WTC11 (cell line): Measurements from ENCODE around the gene OBSL1. TPM values are rescaled to one million over a fixed set of nuclear protein-coding genes. Genes with fewer than 3 reads are reported as not detected.
A peak's percentile ranks its signal among the peaks of the same experiment; 100 is the strongest.

ENCODE experiments used
- ATAC-seq: fragments of 200-7000 bp; cut with Tn5 transposase; 2 replicates; pipeline ENCODE4 v1.10.0; 2021; ENCODE audit warnings: mild to moderate bottlenecking, moderate library complexity
- CTCF ChIA-PET: fragments of 300-600 bp; sonication (Branson Sonifier 250); formaldehyde crosslinking; loops from one replicate; lab custom pipeline; 2021; ENCODE audit warnings: antibody characterized with exemption; lab: Charles Lee
- POLR2A ChIA-PET: fragments of 350-600 bp; sonication (Branson Sonifier 250); formaldehyde crosslinking; loops from one replicate; lab custom pipeline; 2021; ENCODE audit warnings: antibody characterized with exemption; lab: Charles Lee
- DNase-seq: peaks from one replicate; pipeline ENCODE4 v3.0.0; 2021; ENCODE audit warnings: low spot score
- H3K27ac Mint-ChIP-seq: 2 replicates; pipeline ENCODE4 v1.8.0; 2021; ENCODE audit warnings: mixed read lengths
- H3K27me3 Mint-ChIP-seq: 2 replicates; pipeline ENCODE4 v1.8.0; 2021; ENCODE audit warnings: low read depth, mild to moderate bottlenecking, moderate library complexity, mixed read lengths
- H3K36me3 Mint-ChIP-seq: 2 replicates; pipeline ENCODE4 v1.8.0; 2021; ENCODE audit warnings: mixed read lengths
- H3K4me1 Mint-ChIP-seq: 2 replicates; pipeline ENCODE4 v1.8.0; 2022; ENCODE audit warnings: mixed read lengths
- H3K4me3 Mint-ChIP-seq: 2 replicates; pipeline ENCODE4 v1.8.0; 2021; ENCODE audit warnings: mild to moderate bottlenecking, moderate library complexity, mixed read lengths
- H3K9me3 Mint-ChIP-seq: 2 replicates; pipeline ENCODE4 v1.8.0; 2021; ENCODE audit warnings: mixed read lengths
- AR ChIP-seq: fragments of 250-450 bp; sonication (Bioruptor Pico); IDR thresholded peaks from 2 replicates; pipeline ENCODE4 v1.9.0; 2021; ENCODE audit warnings: mild to moderate bottlenecking
- ARID4B ChIP-seq: sonication (generic); formaldehyde crosslinking; IDR thresholded peaks from 2 replicates; pipeline ENCODE4 v1.8.0; 2023; ENCODE audit warnings: missing genetic modification reagents, mild to moderate bottlenecking, borderline replicate concordance
- ATF6 ChIP-seq: sonication (generic); formaldehyde crosslinking; IDR thresholded peaks from 2 replicates; pipeline ENCODE4 v1.8.1; 2023; ENCODE audit warnings: mild to moderate bottlenecking, missing genetic modification reagents
- CTCF ChIP-seq: fragments of 200-600 bp; IDR thresholded peaks from 2 replicates; pipeline ENCODE4 v1.8.0; 2022; ENCODE audit warnings: antibody characterized with exemption
- ELF4 ChIP-seq: sonication (generic); formaldehyde crosslinking; IDR thresholded peaks from 2 replicates; pipeline ENCODE4 v1.8.1; 2022; ENCODE audit warnings: low read depth, mild to moderate bottlenecking, moderate library complexity, missing genetic modification reagents
- EMX1 ChIP-seq: fragments of 250-450 bp; sonication (Bioruptor Pico); IDR thresholded peaks from 2 replicates; pipeline ENCODE4 v1.8.0; 2021; ENCODE audit warnings: mild to moderate bottlenecking
- ETV6 ChIP-seq: sonication (generic); formaldehyde crosslinking; IDR thresholded peaks from 2 replicates; pipeline ENCODE4 v1.8.1; 2022; ENCODE audit warnings: mild to moderate bottlenecking, missing genetic modification reagents
- GABPB1 ChIP-seq: sonication (generic); formaldehyde crosslinking; IDR thresholded peaks from 2 replicates; pipeline ENCODE4 v1.8.1; 2023; ENCODE audit warnings: mild to moderate bottlenecking, missing genetic modification reagents
- MXD4 ChIP-seq: fragments of 250-450 bp; sonication (Bioruptor Pico); IDR thresholded peaks from 2 replicates; pipeline ENCODE4 v1.8.0; 2021; ENCODE audit warnings: mild to moderate bottlenecking, moderate library complexity, borderline replicate concordance
- NFE2L1 ChIP-seq: sonication (generic); formaldehyde crosslinking; IDR thresholded peaks from 2 replicates; pipeline ENCODE4 v1.8.1; 2023; ENCODE audit warnings: missing genetic modification reagents
- NFYB ChIP-seq: sonication (generic); formaldehyde crosslinking; conservative IDR thresholded peaks from 2 replicates; pipeline ENCODE4 v1.8.0; 2022; ENCODE audit warnings: low read depth, missing genetic modification reagents
- NR3C1 ChIP-seq: sonication (generic); formaldehyde crosslinking; conservative IDR thresholded peaks from 2 replicates; pipeline ENCODE4 v1.8.1; 2023; ENCODE audit warnings: low read depth, mild to moderate bottlenecking, missing genetic modification reagents
- SMAD4 ChIP-seq: sonication (generic); formaldehyde crosslinking; IDR thresholded peaks from 2 replicates; pipeline ENCODE4 v1.8.0; 2022; ENCODE audit warnings: mild to moderate bottlenecking, missing genetic modification reagents
- TEAD1 ChIP-seq: sonication (generic); formaldehyde crosslinking; IDR thresholded peaks from 2 replicates; pipeline ENCODE4 v1.8.0; 2022; ENCODE audit warnings: mild to moderate bottlenecking, missing genetic modification reagents
- USF2 ChIP-seq: sonication (generic); formaldehyde crosslinking; IDR thresholded peaks from 2 replicates; pipeline ENCODE4 v1.8.1; 2023; ENCODE audit warnings: mild to moderate bottlenecking, missing genetic modification reagents, moderate library complexity
- ZNF317 ChIP-seq: sonication (generic); formaldehyde crosslinking; IDR thresholded peaks from 2 replicates; pipeline ENCODE4 v1.8.1; 2023; ENCODE audit warnings: low read depth, mild to moderate bottlenecking, moderate library complexity, missing genetic modification reagents, borderline replicate concordance
- ZNF416 ChIP-seq: fragments of 250-450 bp; sonication (Bioruptor Pico); IDR thresholded peaks from 2 replicates; pipeline ENCODE4 v1.9.0; 2021; ENCODE audit warnings: mild to moderate bottlenecking, inconsistent platforms
- total RNA-seq: library from RNA; stranded (reverse); gene quantifications from 3 replicates; pipeline ENCODE4 v1.2.3, GENCODE V29; 2021
- TF ChIP-seq, protein P1 (sequence below): fragments of 250-450 bp; sonication (Bioruptor Pico); IDR thresholded peaks from 2 replicates; pipeline ENCODE4 v2.1.2; 2022; ENCODE audit warnings: mild to moderate bottlenecking, moderate library complexity
- TF ChIP-seq, protein P2 (sequence below): fragments of 250-450 bp; sonication (Bioruptor Pico); IDR thresholded peaks from 2 replicates; pipeline ENCODE4 v1.8.0; 2021; ENCODE audit warnings: mild to moderate bottlenecking

OBSL1 gene
- total RNA-seq, 1 experiment from 2014 or later: 159 TPM

- TF ChIP-seq, protein P1, sequence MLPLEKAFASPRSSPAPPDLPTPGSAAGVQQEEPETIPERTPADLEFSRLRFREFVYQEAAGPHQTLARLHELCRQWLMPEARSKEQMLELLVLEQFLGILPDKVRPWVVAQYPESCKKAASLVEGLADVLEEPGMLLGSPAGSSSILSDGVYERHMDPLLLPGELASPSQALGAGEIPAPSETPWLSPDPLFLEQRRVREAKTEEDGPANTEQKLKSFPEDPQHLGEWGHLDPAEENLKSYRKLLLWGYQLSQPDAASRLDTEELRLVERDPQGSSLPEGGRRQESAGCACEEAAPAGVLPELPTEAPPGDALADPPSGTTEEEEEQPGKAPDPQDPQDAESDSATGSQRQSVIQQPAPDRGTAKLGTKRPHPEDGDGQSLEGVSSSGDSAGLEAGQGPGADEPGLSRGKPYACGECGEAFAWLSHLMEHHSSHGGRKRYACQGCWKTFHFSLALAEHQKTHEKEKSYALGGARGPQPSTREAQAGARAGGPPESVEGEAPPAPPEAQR (CRISPR knock-in tag): no peak
- TF ChIP-seq NFE2L1 (CRISPR knock-in tag) (no peak), AR (CRISPR knock-in tag) (no peak), SMAD4 (no peak), NR3C1 (no peak)
- TF ChIP-seq, protein P2, sequence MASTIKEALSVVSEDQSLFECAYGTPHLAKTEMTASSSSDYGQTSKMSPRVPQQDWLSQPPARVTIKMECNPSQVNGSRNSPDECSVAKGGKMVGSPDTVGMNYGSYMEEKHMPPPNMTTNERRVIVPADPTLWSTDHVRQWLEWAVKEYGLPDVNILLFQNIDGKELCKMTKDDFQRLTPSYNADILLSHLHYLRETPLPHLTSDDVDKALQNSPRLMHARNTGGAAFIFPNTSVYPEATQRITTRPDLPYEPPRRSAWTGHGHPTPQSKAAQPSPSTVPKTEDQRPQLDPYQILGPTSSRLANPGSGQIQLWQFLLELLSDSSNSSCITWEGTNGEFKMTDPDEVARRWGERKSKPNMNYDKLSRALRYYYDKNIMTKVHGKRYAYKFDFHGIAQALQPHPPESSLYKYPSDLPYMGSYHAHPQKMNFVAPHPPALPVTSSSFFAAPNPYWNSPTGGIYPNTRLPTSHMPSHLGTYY (CRISPR knock-in tag): no peak
Measured at GRCh38 chr2:219514196-219514761, 57.1 kb downstream of the OBSL1 start, which contains the start of gene ASIC4 (continued).

DNA sequence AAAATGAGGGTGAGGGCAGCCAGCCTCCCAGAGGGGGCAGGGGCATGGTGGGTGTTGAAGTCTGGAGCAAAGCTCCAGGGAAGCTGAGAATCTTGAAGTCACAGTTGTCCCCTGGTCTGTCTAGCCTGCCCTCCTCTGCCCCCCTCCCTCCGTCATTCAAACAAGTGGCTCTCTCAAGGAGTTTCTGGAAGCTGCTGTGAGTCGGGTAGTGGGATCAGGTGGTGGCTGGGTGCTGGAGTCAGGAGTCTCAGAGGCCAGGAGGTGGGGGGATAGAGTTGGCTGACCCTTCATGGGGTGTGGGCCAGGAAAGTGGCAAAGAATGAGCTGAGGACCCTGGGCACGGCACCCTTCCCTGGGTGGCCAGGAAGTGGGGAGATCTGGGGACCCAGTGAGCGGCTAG is 57.6 kb downstream of the OBSL1 start:
- Mint-ChIP-seq H3K27me3 (peaks cover 73% of the 10 kb centered on the region), H3K9me3 (no peaks in the 10 kb centered on the region), H3K4me3 (peak overlapping the region; percentile 59), H3K27ac (no peak overlapping the region), H3K36me3 (no peaks in the 10 kb centered on the region), H3K4me1 (peaks cover 52% of the 10 kb centered on the region)
- ATAC-seq (no peak), DNase-seq (no peak)
- ChIA-PET POLR2A (interaction anchor here (0.7 to 2.9 kb wide), 3 partner anchors 15 to 126 kb away, joined by 3 to 8 read pairs (median 3); partner anchors contain the start of genes DNPEP and GMPPA), CTCF (interaction anchor here (0.9 to 41.3 kb wide), 7 partner anchors 9 to 111 kb away, joined by 3 to 2316 read pairs (median 3); partner anchors contain the start of gene GMPPA)
- TF ChIP-seq ZNF416 (CRISPR knock-in tag): no peak
- TF ChIP-seq GABPB1 (CRISPR knock-in tag): no peak
- TF ChIP-seq CTCF: no peak
- no peak for TF ChIP-seq ZNF317 (CRISPR knock-in tag)
- no peak for TF ChIP-seq MXD4
- no peak for TF ChIP-seq ETV6 (CRISPR knock-in tag)
- TF ChIP-seq, protein P1 (CRISPR knock-in tag): no peak
- TF ChIP-seq TEAD1 (CRISPR knock-in tag): no peak
- TF ChIP-seq ELF4 (CRISPR knock-in tag): no peak
- TF ChIP-seq EMX1 (CRISPR knock-in tag): no peak
- TF ChIP-seq USF2 (CRISPR knock-in tag): no peak
- TF ChIP-seq NFYB: no peak
- no peak for TF ChIP-seq ATF6
- TF ChIP-seq ARID4B (CRISPR knock-in tag): no peak
